Activated B cell treated with CpG ODN at 0.5 μM for 24 hours (primary cell): ENCODE data around the gene GJB1. TPM values are rescaled to one million over a fixed set of nuclear protein-coding genes. Genes with fewer than 3 reads are reported as not detected.

Experiments used
- ATAC-seq: fragments of 200-7000 bp; cut with Tn5 transposase; one replicate; pipeline ENCODE4 v1.10.0; 2021; ENCODE audit warnings: low read depth, mild to moderate bottlenecking, moderate library complexity
- CTCF ChIA-PET: fragments of 350-600 bp; sonication (Branson Sonifier 250); formaldehyde crosslinking; loops from one replicate; lab custom pipeline; 2021; ENCODE audit warnings: antibody characterized with exemption; lab: Charles Lee
- POLR2A ChIA-PET: fragments of 350-600 bp; sonication (Branson Sonifier 250); formaldehyde crosslinking; loops from one replicate; lab custom pipeline; 2021; ENCODE audit warnings: antibody characterized with exemption; lab: Charles Lee
- DNase-seq: peaks from one replicate; pipeline ENCODE4 v3.0.0; 2022
- H3K27ac Mint-ChIP-seq: one replicate; pipeline ENCODE4 v1.8.0; 2020; ENCODE audit warnings: mixed read lengths
- H3K27me3 Mint-ChIP-seq: one replicate; pipeline ENCODE4 v1.8.0; 2021; ENCODE audit warnings: mixed read lengths
- H3K36me3 Mint-ChIP-seq: one replicate; pipeline ENCODE4 v1.8.0; 2021; ENCODE audit warnings: low read depth, mixed read lengths
- H3K4me1 Mint-ChIP-seq: one replicate; pipeline ENCODE4 v1.8.0; 2021; ENCODE audit warnings: mixed read lengths
- H3K4me3 Mint-ChIP-seq: one replicate; pipeline ENCODE4 v1.8.0; 2020; ENCODE audit warnings: mild to moderate bottlenecking, mixed read lengths
- H3K9me3 Mint-ChIP-seq: one replicate; pipeline ENCODE4 v1.8.0; 2020; ENCODE audit warnings: mixed read lengths
- intact Hi-C: fragments of 100-400 bp; cut with micrococcal nuclease; formaldehyde crosslinking; loops from one replicate; pipeline ENCODE4 v1.15.1; 2024
- total RNA-seq: library from RNA; stranded (reverse); gene quantifications from 2 replicates; pipeline ENCODE4 v1.2.3, GENCODE V29; 2022
- TF ChIP-seq, protein P1 (sequence below): fragments of 200-600 bp; IDR thresholded peaks from one replicate; pipeline ENCODE4 v1.8.0; 2022; ENCODE audit warnings: antibody characterized with exemption, mild to moderate bottlenecking

The GJB1 gene
- total RNA-seq, 1 donor from 2014 or later: not detected

DNA sequence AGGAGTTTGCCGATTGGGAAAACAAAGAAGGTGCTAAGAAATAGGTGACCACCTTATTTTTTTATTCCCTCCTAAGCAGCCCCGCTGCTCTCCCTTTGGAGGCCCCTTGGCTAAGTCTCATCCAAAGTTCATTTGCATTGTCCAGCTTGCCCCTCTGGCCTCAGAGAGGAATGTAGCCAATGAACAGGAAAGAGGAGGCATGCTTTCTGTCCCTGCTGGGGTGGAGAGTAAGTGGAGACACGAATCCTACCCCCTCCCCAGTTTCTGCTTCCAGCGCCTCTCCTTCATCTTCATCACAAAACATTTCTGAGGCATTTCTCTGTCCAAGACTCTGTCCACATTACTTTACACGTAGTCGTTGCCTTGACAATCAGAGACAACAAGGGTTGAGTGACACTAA is 39.7 kb upstream of the GJB1 start:
- Mint-ChIP-seq H3K36me3 (peaks cover 13% of the 10 kb centered on the region), H3K27ac (no peak overlapping the region), H3K9me3 (no peaks in the 10 kb centered on the region), H3K4me3 (no peak overlapping the region), H3K27me3 (no peaks in the 10 kb centered on the region), H3K4me1 (peaks cover 16% of the 10 kb centered on the region)
- CTCF ChIA-PET: no interaction called here
- TF ChIP-seq, protein P1, sequence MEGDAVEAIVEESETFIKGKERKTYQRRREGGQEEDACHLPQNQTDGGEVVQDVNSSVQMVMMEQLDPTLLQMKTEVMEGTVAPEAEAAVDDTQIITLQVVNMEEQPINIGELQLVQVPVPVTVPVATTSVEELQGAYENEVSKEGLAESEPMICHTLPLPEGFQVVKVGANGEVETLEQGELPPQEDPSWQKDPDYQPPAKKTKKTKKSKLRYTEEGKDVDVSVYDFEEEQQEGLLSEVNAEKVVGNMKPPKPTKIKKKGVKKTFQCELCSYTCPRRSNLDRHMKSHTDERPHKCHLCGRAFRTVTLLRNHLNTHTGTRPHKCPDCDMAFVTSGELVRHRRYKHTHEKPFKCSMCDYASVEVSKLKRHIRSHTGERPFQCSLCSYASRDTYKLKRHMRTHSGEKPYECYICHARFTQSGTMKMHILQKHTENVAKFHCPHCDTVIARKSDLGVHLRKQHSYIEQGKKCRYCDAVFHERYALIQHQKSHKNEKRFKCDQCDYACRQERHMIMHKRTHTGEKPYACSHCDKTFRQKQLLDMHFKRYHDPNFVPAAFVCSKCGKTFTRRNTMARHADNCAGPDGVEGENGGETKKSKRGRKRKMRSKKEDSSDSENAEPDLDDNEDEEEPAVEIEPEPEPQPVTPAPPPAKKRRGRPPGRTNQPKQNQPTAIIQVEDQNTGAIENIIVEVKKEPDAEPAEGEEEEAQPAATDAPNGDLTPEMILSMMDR: no peak
- DNase-seq (no peak), ATAC-seq (no peak)
- intact Hi-C loops: loop anchor here (5.0 to 10.0 kb wide), 3 partner anchors 71 to 989 kb away; partner anchors contain the start of gene IL2RG
- POLR2A ChIA-PET: interaction anchor here (1.0 to 4.3 kb wide), 7 partner anchors 11 to 183 kb away, joined by 3 to 87 read pairs (median 28); partner anchors contain the start of genes IL2RG, NONO, TAF1 and ZMYM3

DNA sequence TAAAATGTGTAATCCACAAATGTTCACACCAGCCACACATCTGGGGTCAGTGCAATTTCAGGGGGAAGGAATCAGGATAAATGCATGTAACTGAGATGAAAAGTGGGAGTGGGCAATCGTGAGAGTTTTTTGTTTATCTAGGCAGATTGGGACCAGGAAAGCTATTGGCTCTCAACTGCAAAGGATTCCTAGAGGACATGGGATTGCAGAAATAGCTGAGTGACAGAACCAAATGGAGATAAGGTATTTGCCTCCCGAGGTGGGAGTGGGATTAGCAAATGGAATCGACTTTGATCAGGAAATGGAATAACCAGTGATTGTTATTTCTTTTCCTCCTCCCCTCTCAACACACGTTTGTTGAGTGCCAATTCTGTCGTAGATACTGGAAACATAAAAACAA is 38.9 kb upstream of the GJB1 start:
- TF ChIP-seq, protein P1: no peak
- Mint-ChIP-seq H3K9me3 (no peaks in the 10 kb centered on the region), H3K36me3 (peaks cover 11% of the 10 kb centered on the region), H3K4me3 (no peak overlapping the region), H3K27me3 (no peaks in the 10 kb centered on the region), H3K4me1 (peaks cover 14% of the 10 kb centered on the region), H3K27ac (no peak overlapping the region)
- no peak for ATAC-seq
- intact Hi-C loops: loop anchor here (5.0 to 10.0 kb wide), 3 partner anchors 72 to 989 kb away; partner anchors contain the start of gene IL2RG
- ChIA-PET POLR2A (no interaction called here), CTCF (no interaction called here)
- DNase-seq: no peak

DNA sequence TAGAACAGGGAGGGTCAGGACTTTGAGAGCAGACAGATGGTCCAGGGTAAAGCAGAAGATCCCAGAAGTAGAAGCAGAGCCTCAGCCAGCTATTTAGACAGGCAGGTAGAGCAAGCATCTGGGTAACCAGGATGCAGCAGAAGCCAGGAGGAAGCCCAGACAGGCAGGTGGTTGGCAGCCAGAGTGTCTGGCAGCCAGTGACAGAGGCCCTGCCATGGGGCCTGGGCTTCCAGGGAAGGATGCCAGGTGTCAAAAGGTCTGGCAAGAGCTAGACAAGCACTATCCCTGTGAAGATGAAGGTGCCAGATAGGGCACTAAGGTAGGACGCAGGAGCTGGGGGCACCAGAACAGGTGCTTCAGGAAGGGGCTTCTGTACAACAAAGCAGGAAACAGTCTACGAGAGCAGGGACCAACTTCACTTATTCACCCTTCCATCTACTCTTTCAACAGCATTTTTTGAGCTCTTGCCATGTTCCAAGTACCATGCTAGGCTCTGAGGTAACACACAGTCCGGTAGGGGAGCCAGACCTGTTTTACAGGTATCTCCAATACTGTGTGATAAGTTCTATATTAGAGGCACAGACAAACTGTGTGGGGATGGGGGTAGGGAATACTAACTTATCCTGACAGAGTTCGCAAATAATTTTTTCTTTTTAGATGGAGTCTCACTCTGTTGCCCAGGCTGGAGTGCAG is 38.1 kb upstream of the GJB1 start:
- TF ChIP-seq, protein P1: no peak
- Mint-ChIP-seq H3K9me3 (no peaks in the 10 kb centered on the region), H3K4me1 (peaks cover 14% of the 10 kb centered on the region), H3K27me3 (no peaks in the 10 kb centered on the region), H3K36me3 (peaks cover 11% of the 10 kb centered on the region), H3K27ac (no peak overlapping the region), H3K4me3 (no peak overlapping the region)
- ChIA-PET POLR2A (interaction anchor here (1.8 kb wide), 1 partner anchor 13 kb away, joined by 6 read pairs; no protein-coding TSS in a partner anchor), CTCF (no interaction called here)
- intact Hi-C loops: loop anchor here (5.0 to 10.0 kb wide), 3 partner anchors 73 to 990 kb away; partner anchors contain the start of gene IL2RG
- no peak for DNase-seq
- no peak for ATAC-seq

DNA sequence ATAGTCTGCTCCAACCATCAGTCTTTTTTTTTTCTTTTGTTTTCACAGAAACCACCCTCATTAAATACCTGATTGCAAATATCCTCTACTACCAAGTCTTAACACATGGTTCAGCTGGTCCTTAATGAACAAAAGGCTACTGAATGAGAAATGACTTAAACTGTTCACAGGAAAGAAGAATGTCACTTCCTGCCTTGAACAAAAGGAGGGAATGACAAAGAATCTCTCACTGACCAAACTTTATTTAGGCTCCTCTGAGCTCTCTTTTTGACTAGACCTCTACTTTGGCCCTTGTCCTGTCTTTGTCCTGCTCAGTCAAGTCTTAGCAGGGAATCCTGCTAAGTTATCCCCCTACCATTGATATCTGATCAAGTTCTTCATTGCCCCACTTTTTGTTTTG is 31.8 kb upstream of the GJB1 start:
- no peaks in the 10 kb centered on the region for H3K9me3 Mint-ChIP-seq
- ChIA-PET POLR2A (interaction anchor here (0.6 kb wide), 1 partner anchor 11 kb away, joined by 6 read pairs; no protein-coding TSS in a partner anchor), CTCF (no interaction called here)
- H3K27ac Mint-ChIP-seq: no peak overlapping the region
- no peak overlapping the region for H3K4me3 Mint-ChIP-seq
- H3K4me1 Mint-ChIP-seq: peaks cover 26% of the 10 kb centered on the region
- intact Hi-C loops: no loop called here
- H3K36me3 Mint-ChIP-seq: peaks cover 12% of the 10 kb centered on the region
- no peak for ATAC-seq
- no peaks in the 10 kb centered on the region for H3K27me3 Mint-ChIP-seq
- TF ChIP-seq, protein P1: no peak
- DNase-seq: no peak
